Mesothelial cell of epicardium (in vitro differentiated cells): ENCODE measurements around the gene FLAD1. TPM values are rescaled to one million over a fixed set of nuclear protein-coding genes. Genes with fewer than 3 reads are reported as not detected.

Experiments used
- DNase-seq, 2 experiments: peaks; one replicate each; pipeline ENCODE4 v3.0.0; 2021; ENCODE audit warnings: low spot score in 2 of 2; ENCODE audit not compliant: unreplicated experiment in 2 of 2
- H3K27ac Mint-ChIP-seq: 2 replicates; pipeline ENCODE4 v1.8.0; 2021; ENCODE audit warnings: mixed read lengths
- H3K27me3 Mint-ChIP-seq: 2 replicates; pipeline ENCODE4 v1.8.0; 2021; ENCODE audit warnings: low read depth, mixed read lengths
- H3K36me3 Mint-ChIP-seq: 2 replicates; pipeline ENCODE4 v1.8.0; 2021; ENCODE audit warnings: mixed read lengths
- H3K4me1 Mint-ChIP-seq: 2 replicates; pipeline ENCODE4 v1.8.0; 2021; ENCODE audit warnings: mixed read lengths
- H3K4me3 Mint-ChIP-seq: 2 replicates; pipeline ENCODE4 v1.8.0; 2021; ENCODE audit warnings: mild to moderate bottlenecking, moderate library complexity, mixed read lengths
- H3K9me3 Mint-ChIP-seq: 2 replicates; pipeline ENCODE4 v1.8.0; 2021; ENCODE audit warnings: mixed read lengths
- CTCF ChIP-seq: fragments of 200-600 bp; sonication (generic); IDR thresholded peaks from one replicate; pipeline ENCODE4 v1.5.0; 2021; ENCODE audit warnings: antibody characterized with exemption; ENCODE audit not compliant: unreplicated experiment
- total RNA-seq: library from RNA; stranded (reverse); gene quantifications from 3 replicates; pipeline ENCODE4 v1.2.1, GENCODE V29; 2021

Gene FLAD1
- total RNA-seq, 1 donor from 2014 or later: 48.3 TPM

- Mint-ChIP-seq H3K27ac (no peak overlapping the region), H3K27me3 (no peaks in the 10 kb centered on the region), H3K9me3 (no peaks in the 10 kb centered on the region), H3K4me3 (no peak overlapping the region), H3K36me3 (no peaks in the 10 kb centered on the region), H3K4me1 (peaks cover 28% of the 10 kb centered on the region)
- no peak for TF ChIP-seq CTCF
- no peak for DNase-seq
These were observed 25.1 kb downstream of the FLAD1 start for GRCh38 chr1:155008015-155008941.

GRCh38 chr1:155009221-155009711 lies 26.1 kb downstream of the FLAD1 start:
- no peak for DNase-seq
- no peaks in the 10 kb centered on the region for H3K27me3 Mint-ChIP-seq
- TF ChIP-seq CTCF: no peak
- no peak overlapping the region for H3K4me3 Mint-ChIP-seq
- H3K27ac Mint-ChIP-seq: peak overlapping the region; percentile 34
- no peaks in the 10 kb centered on the region for H3K36me3 Mint-ChIP-seq
- peaks cover 21% of the 10 kb centered on the region for H3K4me1 Mint-ChIP-seq
- no peaks in the 10 kb centered on the region for H3K9me3 Mint-ChIP-seq

GRCh38 chr1:155009742-155010141 lies 26.6 kb downstream of the FLAD1 start:
- no peaks in the 10 kb centered on the region for H3K9me3 Mint-ChIP-seq
- no peaks in the 10 kb centered on the region for H3K27me3 Mint-ChIP-seq
- H3K4me3 Mint-ChIP-seq: no peak overlapping the region
- H3K36me3 Mint-ChIP-seq: no peaks in the 10 kb centered on the region
- no peak for TF ChIP-seq CTCF
- peaks cover 16% of the 10 kb centered on the region for H3K4me1 Mint-ChIP-seq
- H3K27ac Mint-ChIP-seq: peak overlapping the region; percentile 39
- DNase-seq: no peak

- H3K4me3 Mint-ChIP-seq: no peak overlapping the region
- no peak overlapping the region for H3K27ac Mint-ChIP-seq
- no peaks in the 10 kb centered on the region for H3K27me3 Mint-ChIP-seq
- no peak for DNase-seq
- TF ChIP-seq CTCF: no peak
- no peaks in the 10 kb centered on the region for H3K9me3 Mint-ChIP-seq
- H3K36me3 Mint-ChIP-seq: no peaks in the 10 kb centered on the region
- H3K4me1 Mint-ChIP-seq: peaks cover 16% of the 10 kb centered on the region
These were observed 27.2 kb downstream of the FLAD1 start for GRCh38 chr1:155010211-155010918.

- peaks cover 16% of the 10 kb centered on the region for H3K4me1 Mint-ChIP-seq
These were observed 27.9 kb downstream of the FLAD1 start for GRCh38 chr1:155011004-155011416.

More at GRCh38 chr1:155011004-155011416, 27.9 kb downstream of the FLAD1 start:
- H3K9me3 Mint-ChIP-seq: no peaks in the 10 kb centered on the region
- H3K4me3 Mint-ChIP-seq: no peak overlapping the region
- no peaks in the 10 kb centered on the region for H3K36me3 Mint-ChIP-seq
- no peak overlapping the region for H3K27ac Mint-ChIP-seq
- TF ChIP-seq CTCF: no peak
- no peak for DNase-seq
- H3K27me3 Mint-ChIP-seq: no peaks in the 10 kb centered on the region
